8988T (cell line): ENCODE measurements around the gene PIP5K1C.
"Not testable (repeated sequence)": the region's sequence is repeated elsewhere in the genome, so short reads cannot be mapped to it uniquely, and the experiment has no call there.

Source experiments
- DNase-seq: peaks from one replicate; pipeline ENCODE4 v3.0.0; 2011

PIP5K1C gene

DNA sequence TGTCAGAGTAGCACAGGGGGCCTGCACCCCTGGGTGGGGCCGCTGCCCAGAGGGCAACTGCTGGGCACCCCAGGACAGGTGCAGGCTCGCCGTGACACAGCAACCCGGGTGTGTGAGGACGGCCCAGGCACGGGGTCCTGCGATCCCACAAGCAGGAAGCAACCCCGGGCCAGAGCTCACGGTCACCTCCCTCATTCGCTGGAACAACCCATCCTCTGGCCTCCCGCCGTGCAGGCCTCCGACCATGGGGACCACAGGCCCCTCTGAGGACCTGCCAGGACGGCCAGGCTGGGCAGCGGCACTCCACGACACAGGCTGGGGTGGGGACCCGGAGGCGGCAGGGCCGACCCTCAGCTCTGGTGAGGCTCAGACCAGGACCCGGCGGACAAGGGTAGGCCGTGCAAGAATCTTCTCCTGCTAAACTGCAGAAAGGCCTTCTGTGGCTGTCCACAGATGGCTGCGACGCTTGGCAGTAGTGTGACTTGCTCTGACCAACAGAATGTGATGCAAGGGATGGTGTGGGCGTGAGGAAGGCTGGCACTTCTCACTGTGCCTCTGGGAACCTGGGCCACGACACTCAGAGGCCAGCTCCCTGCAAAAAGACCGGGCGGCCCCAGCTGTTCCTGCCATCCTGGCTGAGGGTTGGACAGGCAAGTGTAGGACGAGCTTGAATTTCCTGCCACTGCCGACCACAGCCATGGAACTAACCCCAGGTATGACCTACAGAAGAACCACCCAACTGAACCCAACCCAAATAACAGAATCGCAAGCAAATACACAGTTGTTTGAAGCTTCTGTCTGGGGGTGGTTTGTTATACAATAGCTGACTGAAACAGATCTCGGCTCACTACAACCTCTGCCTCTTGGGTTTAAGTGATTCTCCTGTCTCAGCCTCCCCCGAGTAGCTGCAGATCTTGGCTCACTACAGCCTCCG is 26.5 kb downstream of the PIP5K1C start:
- DNase-seq, result no peak

DNA sequence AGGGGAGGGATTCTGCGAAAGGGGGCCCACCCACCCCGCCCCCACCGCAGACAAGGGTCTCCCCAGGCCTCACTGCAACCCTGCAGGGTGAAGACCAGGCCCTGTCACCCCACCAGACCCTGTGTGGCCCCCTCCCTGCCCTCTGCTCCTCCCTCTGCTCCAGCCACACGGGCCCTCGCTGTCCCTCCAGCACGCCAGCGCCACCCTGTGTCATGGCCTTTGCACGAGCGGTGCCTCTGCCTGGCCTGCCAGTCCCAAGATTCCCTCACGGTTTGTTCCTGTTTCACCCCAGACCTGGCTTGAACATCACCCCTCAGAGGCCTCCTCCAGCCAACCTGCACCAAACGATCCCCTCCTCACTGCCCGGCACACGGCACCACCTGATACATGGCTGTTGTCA is 27.3 kb downstream of the PIP5K1C start:
- no peak for DNase-seq

DNA sequence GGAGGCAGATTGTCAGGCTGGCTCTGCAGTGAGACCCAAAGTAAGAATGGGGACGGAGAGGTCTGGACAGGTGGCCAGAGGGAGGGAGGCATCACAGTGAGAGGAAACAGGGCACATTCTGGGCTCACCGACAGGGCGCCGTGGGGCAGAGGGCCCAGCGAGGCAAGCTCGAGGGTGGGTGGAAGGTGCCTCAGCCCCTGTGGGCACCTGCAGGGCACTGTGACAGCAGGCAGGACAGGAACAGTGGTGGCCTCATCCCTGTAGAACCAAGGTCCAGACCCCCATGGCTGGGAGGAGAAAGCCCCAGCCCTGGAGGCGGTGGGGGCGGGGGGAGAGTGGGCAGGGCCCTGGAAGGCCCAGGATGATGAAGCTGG is 27.7 kb downstream of the PIP5K1C start:
- DNase-seq, result no peak

DNA sequence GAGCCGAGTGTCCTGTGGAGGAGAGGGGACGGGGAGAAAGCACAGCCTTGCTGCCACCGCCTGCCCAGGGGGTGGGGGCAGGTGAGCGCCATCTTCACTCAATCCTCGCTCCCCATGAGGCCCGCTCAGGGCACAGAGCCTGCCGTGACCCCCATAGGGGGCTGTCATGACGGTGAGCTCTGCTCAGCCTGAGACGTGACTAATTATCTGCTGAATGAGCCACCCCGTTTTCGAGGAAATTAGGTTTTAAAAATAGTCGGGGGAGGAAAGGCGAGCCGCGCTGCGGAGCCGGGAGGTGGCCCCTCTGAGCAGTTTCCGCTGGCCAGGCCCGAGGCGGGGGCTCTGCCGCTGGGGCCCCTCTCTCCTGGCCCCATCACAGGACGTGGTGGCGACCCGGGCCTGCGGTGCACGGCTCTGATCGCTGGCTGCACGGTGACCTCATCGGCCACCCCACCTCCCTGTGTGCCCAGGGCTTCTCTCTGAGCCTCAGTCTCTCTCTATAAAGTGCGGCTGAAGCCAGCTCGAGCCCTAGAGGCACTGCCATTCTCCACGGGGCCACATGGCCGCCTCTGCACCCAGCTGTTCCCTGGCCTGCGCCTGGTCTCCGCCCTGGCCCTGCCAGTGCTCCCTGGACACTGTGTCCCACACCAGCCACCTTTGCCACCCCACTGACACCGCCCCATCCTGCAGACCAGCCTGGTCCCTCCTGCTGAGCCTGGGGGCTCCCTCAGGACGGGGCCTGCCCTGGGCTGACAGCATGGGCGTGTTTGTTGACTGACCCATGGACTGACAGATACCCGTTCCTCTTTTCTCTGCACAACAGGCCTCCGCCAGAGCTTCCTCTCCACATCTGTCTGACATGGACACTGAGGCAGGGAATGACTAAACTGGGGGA is 28.3 kb downstream of the PIP5K1C start:
- no peak for DNase-seq

DNA sequence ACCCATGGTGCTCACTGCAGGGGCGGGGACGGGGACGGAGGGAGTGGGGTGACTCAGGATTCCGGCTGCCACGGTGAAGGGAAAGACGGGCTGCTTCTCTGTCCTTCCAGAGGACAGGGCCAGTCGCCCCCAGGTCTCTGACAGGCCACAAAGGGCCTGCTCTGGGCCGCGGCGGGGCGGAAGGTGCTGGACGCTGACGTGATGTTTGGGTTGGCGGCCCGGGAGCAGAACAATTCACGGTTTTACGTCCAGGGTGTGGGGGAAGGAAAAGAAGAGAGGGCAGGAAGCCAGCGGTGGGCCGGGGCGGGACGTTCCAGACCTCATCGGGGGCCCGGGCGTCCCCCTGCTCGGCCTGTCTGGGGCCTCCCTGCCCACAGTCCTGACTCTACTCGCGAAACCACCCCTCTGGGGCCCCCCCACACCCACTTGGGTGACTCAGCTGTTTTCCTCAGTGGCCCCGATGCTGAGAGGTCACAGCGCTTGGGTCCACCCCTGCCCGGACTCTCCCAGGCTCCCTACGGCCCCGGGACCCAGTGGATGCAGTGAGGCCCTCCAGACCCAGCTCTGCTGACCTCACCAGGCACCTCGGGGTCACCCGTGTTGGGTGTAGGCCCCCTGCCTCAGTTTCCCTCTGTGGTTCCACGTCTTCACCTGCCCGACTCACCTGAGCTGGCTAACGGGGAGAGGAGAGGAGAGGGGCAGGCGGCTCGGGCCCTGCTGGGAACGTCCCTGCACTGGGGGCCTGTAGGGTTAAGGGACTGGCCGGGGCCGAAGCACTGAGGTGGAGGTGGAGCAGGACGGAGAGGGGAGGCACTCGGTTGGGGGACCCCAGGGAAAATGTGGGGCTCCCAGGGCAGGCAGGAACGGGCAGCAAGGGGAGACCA is 29.2 kb downstream of the PIP5K1C start:
- no peak for DNase-seq

DNA sequence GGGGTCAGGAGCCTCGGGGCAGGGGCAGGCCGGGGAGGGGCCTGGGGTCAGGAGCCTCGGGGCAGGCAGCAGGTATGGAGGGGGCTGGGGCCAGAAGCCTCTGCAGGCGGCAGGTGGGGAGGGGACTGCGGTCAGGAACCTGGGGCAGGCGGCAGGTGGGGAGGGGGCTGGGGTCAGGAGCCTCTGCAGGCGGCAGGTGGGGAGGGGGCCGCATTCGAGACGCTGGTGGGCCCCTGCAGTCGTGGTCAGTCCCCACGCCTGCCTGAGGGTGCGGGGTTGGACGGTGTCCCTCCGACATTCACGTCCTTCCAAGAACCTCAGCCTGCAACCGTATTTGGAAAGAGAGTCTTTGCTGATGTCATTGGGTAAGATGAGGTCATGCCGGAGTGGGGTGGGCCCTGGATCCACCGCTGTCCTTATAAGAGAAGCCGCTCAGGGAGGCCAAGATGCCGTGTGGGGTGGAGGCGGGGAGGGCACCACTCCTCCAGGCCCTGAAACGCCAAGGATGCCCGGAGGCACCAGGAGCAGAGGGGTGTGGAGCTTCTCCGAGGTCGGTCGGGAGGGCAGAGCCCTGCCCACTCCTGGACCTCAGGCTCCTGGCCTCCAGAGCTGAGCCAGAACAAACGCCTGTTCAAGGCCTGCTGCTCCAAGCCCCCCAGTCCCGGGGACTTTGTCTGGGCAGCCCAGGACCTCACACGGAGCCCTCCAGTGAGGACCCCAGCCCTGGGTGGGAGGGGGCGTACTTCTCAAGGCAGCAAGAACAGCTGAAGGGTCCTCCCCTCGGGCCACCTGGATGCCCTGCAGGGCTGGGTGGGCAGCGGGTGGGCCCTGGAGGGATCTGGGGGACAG is 30.1 kb downstream of the PIP5K1C start:
- DNase-seq, result no peak

DNA sequence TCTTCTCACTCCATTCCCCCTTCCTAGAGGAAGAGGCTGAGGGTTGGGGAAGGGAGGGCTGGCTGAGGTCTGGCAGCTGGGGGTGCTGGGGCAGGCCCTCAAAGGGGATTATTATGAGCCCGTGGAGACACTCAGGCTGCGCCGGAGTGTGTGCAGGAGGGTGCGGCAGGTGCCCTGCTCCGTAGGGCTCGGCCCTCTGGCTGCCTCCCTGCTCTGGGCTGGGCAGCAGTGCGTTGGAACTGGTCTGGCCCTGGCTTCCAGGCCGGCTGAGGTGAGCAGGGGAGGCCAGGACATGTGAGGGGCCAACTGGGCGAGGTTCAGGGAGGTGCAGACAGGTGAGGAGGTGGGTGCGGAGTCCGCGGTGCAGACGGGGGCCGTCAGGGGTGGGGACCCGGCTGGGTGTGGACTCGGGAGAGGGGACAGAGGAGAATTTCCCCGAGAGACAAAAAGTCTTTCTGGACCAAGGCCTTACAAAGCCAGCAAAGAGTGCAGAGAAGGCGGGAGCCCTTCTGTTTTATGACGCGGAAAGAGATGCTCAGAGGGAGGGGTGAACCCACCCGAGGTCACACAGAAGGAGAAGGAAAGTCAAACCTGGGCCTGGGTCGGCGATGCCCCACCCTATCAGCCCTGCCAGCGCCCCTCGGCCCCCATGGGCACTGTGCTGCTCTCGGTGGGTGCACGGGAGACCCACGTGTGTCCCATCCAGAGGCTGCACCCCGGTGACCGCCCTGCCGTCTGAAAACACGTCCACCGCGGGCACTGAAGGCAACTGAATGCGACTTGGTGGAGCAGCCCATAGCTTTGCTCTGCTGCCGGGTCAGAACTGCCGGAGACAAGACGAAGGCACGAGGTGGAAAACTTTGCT is 31.0 kb downstream of the PIP5K1C start:
- DNase-seq, result no peak

DNA sequence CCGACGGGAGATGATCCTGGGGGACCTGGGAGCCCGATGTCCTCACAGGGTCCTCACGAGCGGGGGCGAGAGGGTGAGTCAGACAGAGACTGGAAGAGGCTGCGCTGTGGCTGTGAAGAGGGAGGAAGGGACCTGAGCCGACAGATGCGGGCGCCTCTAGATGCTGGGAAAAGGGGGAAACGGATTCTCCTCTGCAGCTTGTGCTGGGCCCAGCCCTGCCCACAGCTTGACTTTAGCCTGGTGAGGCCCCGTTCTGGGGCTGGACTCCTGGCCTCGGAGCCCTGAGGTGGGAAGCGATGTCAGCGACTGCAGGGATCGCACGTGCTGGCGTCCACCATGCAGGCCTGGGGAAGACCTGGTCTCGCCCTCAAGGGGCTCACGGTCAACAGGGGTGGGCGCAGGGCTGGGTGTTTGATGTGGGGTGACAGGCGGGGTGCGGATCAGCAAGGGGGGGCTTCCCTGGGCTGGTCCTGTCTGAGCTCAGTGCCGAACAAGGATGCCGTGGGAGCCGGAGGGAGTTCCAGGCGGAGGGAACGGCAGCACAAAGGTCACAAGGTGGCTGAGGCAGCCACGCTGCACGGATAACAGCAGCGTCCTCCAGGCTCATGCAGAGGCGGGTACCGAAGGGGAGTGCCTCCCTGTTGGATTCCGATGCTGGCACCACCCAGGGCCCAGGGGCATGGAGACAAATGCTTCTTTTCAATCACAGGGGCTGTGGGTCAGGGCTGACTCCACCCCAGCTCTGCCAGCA is 31.8 kb downstream of the PIP5K1C start:
- DNase-seq, result no peak

DNA sequence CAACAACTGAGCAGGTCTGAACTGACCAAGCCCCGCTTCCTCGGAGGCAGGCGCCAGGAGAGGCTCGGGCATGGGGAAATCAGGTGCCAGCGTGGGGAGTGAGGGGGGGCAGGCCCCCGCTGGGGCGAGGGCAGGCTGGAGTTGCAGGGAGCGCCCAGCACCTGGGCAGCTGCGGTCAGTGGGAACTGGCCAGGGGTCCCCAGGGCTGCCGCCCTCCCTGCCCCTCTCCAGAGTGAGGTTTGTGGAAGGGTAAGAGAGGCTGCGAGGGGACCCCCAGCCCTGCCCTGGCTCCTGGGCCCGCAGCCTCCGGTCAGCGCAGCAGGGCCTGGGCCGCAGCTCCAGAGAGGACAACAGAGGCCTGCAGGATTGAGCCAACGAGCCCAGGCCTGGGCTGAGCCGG is 32.5 kb downstream of the PIP5K1C start:
- DNase-seq, result no peak

DNA sequence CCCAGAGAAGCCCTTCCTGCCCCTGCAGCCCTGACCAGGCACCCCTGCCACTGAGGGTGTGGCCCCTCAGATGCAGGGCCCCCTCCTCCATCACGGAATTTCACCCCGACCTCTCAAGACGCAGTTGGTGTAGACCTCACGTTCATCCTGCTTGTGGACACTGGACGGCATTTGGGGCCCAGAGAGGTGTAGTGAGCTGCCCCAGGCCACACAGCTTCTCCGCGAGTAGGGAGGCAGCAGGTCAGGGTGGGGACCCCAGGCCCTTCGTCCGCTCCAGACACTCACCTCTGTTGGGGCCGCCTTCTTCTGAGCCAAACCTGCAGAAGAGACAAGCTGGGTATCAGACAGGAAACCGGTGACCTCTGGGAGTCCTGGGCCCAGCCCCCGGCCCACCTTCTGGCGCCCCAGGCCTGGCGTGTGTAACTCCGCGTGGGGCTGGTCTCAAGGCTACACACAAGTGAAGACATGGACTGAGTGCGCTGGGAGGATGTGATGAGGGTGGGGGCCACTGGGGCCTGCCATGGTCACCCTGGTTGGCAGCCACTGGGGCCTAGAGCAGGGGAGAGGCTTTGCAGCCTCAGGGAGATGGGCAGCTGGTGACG is 33.1 kb downstream of the PIP5K1C start:
- no peak for DNase-seq

DNA sequence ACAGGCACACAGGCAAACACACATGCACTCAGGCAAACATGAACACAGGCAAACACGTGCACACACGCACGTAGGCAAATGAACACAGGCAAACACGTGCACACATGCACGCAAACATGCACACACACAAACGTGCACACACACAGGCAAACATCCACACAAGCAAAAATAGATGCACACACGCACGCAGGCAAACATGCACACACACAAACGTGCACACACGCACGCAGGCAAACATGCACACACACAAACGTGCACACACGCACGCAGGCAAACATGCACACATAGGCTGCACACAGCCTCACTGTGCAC is 33.8 kb downstream of the PIP5K1C start:
- DNase-seq, result not testable (repeated sequence)

DNA sequence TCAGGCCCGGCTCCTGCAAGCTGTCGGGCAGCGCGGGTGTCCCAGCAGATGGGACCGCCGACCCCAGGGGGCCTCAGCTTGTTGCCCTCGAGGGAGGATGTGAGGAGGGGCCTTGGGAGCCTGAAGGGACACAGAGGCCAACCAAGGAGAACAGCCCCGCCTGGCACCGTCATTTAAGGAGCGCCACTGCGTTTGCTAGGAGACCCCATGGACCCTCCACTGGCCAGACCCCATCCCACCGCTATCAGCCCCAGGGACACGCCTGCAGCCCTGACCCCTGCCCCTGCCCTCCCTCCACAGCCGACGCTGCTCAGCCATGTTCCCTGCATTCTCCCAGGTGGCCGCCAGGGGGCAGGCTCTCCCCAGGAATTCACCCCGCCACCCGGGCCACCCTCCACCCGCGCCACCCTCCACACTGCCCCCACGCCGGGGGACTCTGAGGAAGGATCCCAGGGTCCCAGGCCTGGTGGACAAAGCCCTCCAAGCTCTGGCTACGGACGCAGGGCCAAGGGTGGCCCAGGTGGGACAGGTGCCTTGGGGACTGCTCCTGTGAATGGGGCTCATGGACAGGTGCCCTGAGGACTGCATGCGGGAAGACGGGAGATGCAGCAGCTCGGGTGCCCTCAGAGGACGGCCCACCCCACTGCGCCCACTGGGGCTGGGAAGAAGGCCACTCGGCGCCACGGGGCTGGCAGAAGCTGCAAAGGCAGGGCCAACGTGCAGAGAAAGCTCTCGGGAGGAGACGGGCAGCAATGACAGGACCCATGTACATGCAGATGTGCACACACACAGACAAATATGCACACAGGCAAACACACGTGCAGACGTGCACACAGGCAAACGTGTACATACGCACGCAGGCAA is 34.4 kb downstream of the PIP5K1C start:
- peak; percentile 78 for DNase-seq

DNA sequence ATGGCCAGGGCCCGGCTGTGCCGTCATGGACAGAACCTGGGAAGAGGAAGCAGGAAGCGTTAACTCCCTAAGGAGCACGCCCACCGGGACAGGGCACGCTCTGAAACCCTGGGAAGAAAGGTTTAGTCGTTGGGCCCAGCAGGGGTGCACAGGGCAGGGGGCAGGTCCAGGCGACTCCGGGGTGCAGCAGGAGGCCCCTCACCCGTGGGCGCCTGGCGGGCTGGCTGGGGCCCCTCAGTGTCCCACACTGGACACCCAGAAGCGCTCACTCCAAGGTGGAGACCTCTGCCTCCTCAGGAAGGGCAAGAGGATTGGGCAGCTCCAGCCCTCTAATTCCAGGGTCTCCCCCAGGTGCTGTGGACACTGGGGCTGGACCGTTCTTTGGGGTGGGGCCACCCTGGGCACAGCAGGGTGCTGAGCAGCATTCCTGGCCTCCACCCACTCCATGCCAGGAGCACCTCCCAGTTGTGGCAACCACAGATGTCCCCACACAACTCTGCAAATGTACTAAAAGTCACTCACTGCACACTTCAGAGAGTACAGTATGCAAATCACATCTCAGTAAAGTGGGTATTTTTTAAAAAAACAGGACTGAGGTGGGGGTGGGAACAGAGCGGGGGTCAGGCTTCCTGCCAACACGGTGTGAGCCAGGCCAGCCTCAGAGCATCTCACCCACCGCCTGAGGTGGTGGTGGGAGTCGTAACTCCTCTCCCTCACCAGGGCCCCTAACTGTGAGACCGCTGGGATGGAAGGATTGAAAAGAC is 35.2 kb downstream of the PIP5K1C start:
- no peak for DNase-seq

DNA sequence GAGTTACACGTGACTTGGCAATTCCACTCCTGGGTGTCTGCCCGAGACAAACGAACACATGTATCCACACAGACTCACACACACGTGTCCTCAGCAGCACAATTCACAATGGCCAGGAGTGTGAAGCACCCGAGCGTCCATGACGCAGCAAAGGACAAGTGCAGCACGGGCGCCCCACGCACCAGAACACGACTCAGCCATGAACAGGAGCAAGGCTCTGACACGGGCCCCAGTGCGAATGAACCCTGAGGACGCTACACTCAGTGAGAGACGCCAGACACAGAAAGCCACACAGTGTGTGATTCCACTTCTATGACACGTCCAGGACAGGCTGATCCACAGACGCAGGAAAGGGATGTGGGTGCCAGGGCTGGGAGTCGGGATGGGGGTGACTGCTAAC is 36.4 kb downstream of the PIP5K1C start:
- DNase-seq, result no peak

DNA sequence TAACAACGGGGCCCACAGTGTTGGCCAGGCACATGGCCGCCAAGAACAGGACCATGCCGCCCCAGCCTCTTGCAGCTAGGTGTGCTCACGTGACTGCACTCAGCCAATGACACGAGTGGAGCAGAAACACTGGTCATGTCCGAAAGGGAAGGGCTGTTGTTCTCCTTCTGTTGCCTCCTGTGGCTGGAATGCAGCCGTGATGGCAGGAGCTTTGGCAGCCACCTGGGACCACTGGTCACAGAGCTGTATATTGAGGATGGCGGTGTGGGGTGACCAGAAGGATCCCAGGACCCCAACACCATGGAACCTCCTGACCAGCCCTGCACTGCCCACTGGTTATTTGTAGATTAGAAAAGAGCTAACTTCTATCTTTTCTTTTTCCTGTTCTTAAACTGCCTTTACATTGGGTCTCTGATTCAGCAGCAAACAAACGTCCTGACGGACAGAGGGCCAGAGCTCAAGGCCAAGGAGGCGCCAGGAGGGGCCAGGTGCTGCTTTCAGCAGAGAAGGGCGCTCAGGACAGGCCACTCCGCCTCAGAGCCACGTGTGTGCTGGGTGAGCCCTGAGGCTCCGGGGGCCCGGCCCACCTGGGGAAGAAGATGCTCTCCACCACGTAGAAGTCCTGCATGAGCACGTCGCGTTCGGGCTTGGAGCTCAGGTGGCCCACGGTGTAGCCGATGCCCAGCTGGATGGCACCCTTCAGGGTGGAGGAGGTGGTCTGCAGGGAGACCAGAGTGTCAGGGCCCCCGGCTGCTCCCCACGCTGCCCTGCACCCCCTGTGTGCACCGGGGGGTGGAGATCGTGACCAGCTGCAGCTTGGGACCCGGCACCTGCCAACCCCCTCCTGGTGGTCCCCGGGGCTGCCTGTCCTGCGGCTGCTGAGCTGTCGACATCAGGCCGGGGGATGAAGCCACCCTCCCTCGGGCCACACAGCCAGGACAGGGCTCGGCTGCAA is 38.7 kb downstream of the PIP5K1C start:
- no peak for DNase-seq

DNA sequence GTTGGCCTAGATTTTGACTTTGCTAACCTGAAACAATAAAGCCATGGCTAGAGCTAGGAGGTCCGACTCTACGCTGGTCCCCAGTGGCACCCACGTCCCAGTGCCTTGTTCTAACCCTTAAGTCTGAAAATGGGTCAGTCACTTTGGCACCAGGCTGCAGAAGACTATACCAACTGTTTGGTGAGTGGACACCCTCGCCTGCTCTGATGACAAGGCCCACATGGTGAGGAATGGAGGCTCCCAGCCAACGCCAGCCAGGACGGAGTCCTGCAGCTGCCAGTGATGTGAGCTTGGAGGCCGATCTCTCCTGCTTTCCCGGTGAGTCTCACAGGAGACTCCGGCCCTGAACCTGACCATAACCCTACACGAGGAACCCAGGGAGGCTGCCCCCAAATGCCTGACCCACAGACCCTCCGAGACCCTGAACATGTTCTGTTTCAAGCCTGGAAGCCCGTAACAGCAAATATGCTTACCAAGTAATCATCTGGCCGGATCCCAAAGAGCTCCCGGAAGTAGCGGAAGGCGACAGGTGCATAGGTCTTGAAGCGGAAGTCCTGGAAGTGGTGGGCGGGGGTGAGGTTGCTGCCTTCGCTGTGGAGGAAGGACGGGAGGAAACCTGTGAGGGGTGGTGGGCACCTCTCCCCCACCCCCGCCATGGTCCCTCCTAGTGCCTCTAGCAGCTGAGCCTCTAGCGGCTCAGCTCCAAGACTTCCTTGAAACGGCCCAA is 39.6 kb downstream of the PIP5K1C start:
- DNase-seq, result no peak
